BLaER1 treated with 17β-estradiol and CSF1 and Interleukin-3, amounts not matched to agents 10 nM and 100 nM (cell line): ENCODE measurements around the gene SCAMP1.

Experiments used
- H3K27ac ChIP-seq, 11 experiments: shearing (Covaris generic); formaldehyde crosslinking; 2 replicates each; pipeline ENCODE4 v1.8.1; 2022
- H3K27me3 ChIP-seq, 11 experiments: shearing (Covaris generic); formaldehyde crosslinking; 2 replicates each; pipeline ENCODE4 v1.8.1; 2022
- H3K36me3 ChIP-seq, 11 experiments: shearing (Covaris generic); formaldehyde crosslinking; 2 replicates each; pipeline ENCODE4 v1.8.1; 2022
- H3K4me1 ChIP-seq, 10 experiments: shearing (Covaris generic); formaldehyde crosslinking; 2 replicates each; pipeline ENCODE4 v1.8.1; 2022
- H3K4me2 ChIP-seq, 11 experiments: shearing (Covaris generic); formaldehyde crosslinking; 2 replicates each; pipeline ENCODE4 v1.8.1; 2022
- H3K4me3 ChIP-seq, 10 experiments: shearing (Covaris generic); formaldehyde crosslinking; 2 replicates each; pipeline ENCODE4 v1.8.1; 2022
- H3K9ac ChIP-seq, 11 experiments: shearing (Covaris generic); formaldehyde crosslinking; 2 replicates each; pipeline ENCODE4 v1.8.1; 2022
- H3K9me3 ChIP-seq, 11 experiments: shearing (Covaris generic); formaldehyde crosslinking; replicated peaks in 1 of 11; 2 replicates each; pipeline ENCODE4 v1.8.1; 2022
- H4K20me1 ChIP-seq, 11 experiments: shearing (Covaris generic); formaldehyde crosslinking; 2 replicates each; pipeline ENCODE4 v1.8.1; 2022
- Cebpa-rat ChIP-seq, 11 experiments: shearing (Covaris generic); IDR thresholded peaks; 2 replicates each; pipeline ENCODE4 v1.8.1; 2022

Gene SCAMP1

DNA sequence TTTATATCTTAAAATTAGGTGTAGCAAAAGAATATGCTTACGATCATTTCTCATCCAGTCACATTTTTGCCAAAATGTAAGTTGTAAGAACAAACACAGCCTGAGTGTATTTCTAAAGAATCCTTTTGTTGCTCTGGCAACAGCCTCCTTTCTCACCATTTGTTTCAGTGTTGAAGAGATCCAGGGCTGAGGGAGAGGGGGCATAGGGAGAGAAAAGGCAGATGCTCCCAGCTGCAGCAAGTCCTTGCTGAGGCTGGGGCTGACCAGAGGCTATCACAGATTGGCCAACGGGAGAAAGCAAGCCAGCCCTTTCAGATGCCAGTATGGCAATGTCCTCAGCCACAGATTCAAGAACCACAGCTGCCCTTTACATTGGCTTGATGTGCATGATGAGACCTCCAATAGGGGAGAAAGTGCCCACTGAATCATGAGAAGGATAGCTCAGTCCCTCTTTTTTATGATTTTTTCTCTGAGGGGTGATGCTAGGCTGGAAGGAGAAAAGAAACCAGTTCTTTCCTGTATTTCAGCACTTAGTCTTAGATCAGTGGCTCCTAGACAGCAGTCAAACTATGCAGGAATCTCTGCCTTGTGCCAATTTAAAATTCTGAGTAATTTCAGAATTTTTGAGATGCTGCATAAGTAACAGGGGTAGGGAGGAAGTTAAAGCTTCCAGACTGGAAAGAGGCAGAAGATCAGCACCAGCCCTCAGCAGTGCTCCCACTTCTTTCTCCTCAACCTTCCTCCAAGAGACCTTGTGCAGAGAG, 146.0 kb downstream of the SCAMP1 start:
- no peak for TF ChIP-seq Cebpa-rat (IDR thresholded peaks at IDR 0.05)
- Histone ChIP-seq H3K4me2 (peak overlapping the region in 4 of 11 experiments; percentile 83 to 95 (median 86); a peak in 9 of 22 replicates), H3K4me3 (peak overlapping the region in 4 of 10 experiments; percentile 70 to 77 (median 74); a peak in 6 of 20 replicates), H3K9me3 (no peaks in the 10 kb centered on the region), H4K20me1 (peaks cover 0 to 90% (median 0%) of the 10 kb centered on the region in 11 experiments; a peak in 8 of 22 replicates), H3K4me1 (peaks cover 49 to 85% (median 57%) of the 10 kb centered on the region in 10 experiments), H3K9ac (peak overlapping the region in 3 of 11 experiments; percentile 23 to 86 (median 85); a peak in 5 of 22 replicates), H3K36me3 (peaks cover 0 to 72% (median 0%) of the 10 kb centered on the region in 11 experiments; a peak in 7 of 22 replicates), H3K27me3 (peaks cover 0 to 50% (median 43%) of the 10 kb centered on the region in 11 experiments; a peak in 19 of 22 replicates), H3K27ac (no peak overlapping the region)

DNA sequence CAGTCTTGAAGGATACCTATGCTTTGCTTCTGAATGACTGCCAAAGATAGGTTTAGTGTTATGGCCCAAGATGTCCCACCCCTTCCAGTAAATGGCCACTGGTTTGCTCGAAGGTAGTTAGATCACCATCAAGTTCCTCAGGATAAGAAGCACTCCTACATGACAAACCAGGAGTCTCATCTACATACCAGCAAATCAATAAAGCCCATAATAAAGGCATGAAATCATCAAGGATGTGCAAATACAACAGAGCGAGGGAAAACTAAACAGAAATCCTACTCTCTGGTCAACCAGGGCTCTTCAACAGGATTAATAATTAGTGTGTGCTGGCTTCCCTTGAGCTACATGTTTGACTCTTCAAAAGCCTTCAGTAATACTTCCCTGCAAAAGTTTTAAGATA, 147.1 kb downstream of the SCAMP1 start:
- TF ChIP-seq Cebpa-rat (IDR thresholded peaks at IDR 0.05): no peak
- Histone ChIP-seq H3K9ac (peak overlapping the region in 3 of 11 experiments; percentile 73 to 86 (median 85); a peak in 6 of 22 replicates), H3K4me3 (peak overlapping the region in 4 of 10 experiments; percentile 70 to 77 (median 74); a peak in 8 of 20 replicates), H4K20me1 (peaks cover 0 to 79% (median 0%) of the 10 kb centered on the region in 11 experiments; a peak in 8 of 22 replicates), H3K36me3 (peaks cover 0 to 70% (median 0%) of the 10 kb centered on the region in 11 experiments; a peak in 7 of 22 replicates), H3K4me2 (peak overlapping the region in 5 of 11 experiments; percentile 83 to 98 (median 86); a peak in 8 of 22 replicates), H3K9me3 (no peaks in the 10 kb centered on the region), H3K27ac (peak overlapping the region in 2 of 11 experiments; percentile 75 to 78; a peak in 2 of 22 replicates), H3K27me3 (peaks cover 0 to 57% (median 45%) of the 10 kb centered on the region in 11 experiments; a peak in 19 of 22 replicates), H3K4me1 (peaks cover 45 to 85% (median 54%) of the 10 kb centered on the region in 10 experiments)

DNA sequence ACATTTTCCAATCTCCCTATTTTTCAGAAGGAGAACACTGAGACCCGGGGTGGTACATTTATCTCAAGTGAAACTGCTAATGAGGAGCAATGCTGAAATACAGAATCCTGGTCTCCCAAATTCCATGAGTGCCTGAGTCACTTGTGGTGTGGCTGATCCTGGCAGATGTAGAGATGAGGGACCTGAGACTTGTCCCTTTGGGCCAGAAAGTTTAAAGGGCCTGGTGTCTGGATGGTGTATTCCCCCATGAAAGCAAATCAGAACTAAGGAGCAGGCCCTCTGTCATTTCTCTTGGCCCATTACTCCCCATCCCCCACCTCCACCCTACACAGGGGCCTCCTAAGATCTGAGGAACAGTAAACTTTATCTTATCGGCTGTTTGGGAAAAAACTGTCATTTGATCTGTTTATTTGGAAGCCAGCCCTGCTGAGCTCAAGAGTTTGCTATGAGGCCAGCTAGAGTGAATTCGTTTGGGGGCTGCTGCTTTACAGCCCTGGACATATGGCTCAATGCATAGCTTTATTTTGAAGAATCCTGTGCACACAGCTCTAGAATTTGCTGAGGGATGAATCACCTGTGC, 147.9 kb downstream of the SCAMP1 start:
- H3K4me3 ChIP-seq: peak overlapping the region in 6 of 10 experiments; percentile 63 to 77 (median 72); a peak in 11 of 20 replicates
- peaks cover 0 to 66% (median 0%) of the 10 kb centered on the region in 11 experiments; a peak in 7 of 22 replicates for H3K36me3 ChIP-seq
- peaks cover 0 to 4% (median under 1%) of the 10 kb centered on the region in 11 experiments; a peak in 11 of 22 replicates for H3K9me3 ChIP-seq
- H3K27me3 ChIP-seq: peaks cover 0 to 57% (median 45%) of the 10 kb centered on the region in 11 experiments; a peak in 19 of 22 replicates
- H3K4me2 ChIP-seq: peak overlapping the region in 6 of 11 experiments; percentile 13 to 98 (median 86); a peak in 11 of 22 replicates
- peak overlapping the region in 2 of 11 experiments; percentile 75 to 78; a peak in 4 of 22 replicates for H3K27ac ChIP-seq
- peaks cover 0 to 71% (median 0%) of the 10 kb centered on the region in 11 experiments; a peak in 8 of 22 replicates for H4K20me1 ChIP-seq
- H3K4me1 ChIP-seq: peaks cover 40 to 85% (median 49%) of the 10 kb centered on the region in 10 experiments
- H3K9ac ChIP-seq: peak overlapping the region in 4 of 11 experiments; percentile 1 to 86 (median 79); a peak in 6 of 22 replicates
- no peak for TF ChIP-seq Cebpa-rat (IDR thresholded peaks at IDR 0.05)

DNA sequence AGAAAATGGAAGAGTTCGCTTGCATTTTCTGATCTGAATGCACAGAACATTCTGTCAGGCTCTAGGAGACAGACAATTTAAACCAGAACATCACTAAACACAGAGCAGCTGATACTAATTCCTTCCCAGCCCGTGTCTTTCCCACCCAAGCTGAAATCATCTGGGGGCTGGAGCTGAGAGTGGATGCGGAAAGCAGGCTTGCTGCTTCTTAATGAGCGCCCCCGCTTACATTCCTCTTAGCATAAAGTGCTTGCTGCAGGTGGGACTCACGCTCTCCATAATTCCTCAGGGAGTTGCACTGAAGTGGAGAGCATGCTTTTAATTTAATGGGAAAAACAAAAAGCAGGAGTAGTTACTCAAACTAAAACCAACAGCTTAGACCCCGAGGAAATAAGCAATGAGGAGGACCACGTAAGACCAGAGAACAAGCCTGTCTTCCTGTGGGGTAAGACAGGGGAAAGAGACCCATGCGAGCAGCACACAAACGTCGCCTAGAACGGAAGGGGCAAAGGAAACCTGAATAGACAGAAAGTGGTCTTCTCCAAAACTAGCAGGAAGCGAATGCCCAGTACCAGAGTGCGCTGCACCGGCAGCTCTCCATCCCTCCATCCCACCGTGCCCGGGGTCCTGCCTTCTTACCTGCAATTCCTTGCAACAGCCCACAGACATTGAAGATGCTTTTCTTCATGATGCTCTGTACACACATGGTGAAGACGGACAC, 148.9 kb downstream of the SCAMP1 start:
- no peak for TF ChIP-seq Cebpa-rat (IDR thresholded peaks at IDR 0.05)
- H3K4me3 ChIP-seq: peak overlapping the region; percentile 52 to 77 (median 64)
- peaks cover 40 to 79% (median 49%) of the 10 kb centered on the region in 10 experiments for H3K4me1 ChIP-seq
- H3K27ac ChIP-seq: peak overlapping the region in 6 of 11 experiments; percentile 24 to 78 (median 61); a peak in 10 of 22 replicates
- peak overlapping the region; percentile 83 to 99 (median 93) for H3K4me2 ChIP-seq
- H3K27me3 ChIP-seq: peaks cover 0 to 57% (median 45%) of the 10 kb centered on the region in 11 experiments; a peak in 19 of 22 replicates
- peak overlapping the region; percentile 36 to 86 (median 64) for H3K9ac ChIP-seq
- peaks cover 0 to 15% (median 11%) of the 10 kb centered on the region in 11 experiments; a peak in 12 of 22 replicates for H3K9me3 ChIP-seq
- peaks cover 0 to 66% (median 0%) of the 10 kb centered on the region in 11 experiments; a peak in 8 of 22 replicates for H3K36me3 ChIP-seq
- H4K20me1 ChIP-seq: peaks cover 0 to 61% (median 0%) of the 10 kb centered on the region in 11 experiments; a peak in 7 of 22 replicates

DNA sequence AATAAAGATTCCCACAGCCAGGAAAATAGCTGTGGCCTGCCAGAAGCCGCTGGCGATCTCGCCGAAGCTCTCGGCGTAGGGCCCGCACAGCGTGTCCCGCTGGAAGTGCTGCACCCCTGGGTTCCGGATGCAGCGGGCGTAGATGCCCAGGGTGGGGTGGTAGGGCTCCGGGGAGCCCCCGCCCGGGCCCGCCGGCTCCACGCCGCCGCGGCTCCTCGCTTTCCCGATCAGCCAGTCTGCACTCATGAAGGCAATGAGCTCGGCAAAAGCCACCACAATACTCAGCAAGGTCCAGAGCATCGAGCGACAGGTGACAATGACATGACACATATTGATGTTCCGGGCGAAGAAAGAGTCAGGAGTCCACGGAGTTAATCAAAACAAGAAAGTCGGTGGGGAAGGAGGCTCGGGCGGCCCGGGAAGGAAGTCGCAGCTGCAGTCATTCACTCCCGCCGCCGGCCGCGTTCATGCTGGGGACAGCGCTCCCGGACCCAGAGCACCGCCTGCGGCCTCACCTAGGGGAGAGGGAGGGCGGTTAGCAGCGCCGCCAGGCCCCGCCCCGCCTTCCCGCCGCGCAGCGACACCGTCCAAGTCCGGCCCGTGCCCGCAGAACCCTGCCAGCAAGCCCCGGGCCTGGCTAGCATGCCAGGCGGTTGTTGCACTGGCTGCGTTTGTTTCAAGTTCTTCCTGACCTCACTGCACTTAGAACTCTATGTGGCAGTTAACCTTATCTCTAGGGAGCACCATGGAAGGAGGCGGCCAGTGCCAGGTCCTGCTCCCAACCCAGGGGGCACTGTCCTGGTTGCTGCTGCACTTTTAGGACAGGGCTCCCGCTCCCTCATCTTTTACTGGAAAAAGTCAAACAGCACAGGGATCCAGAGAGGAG, 149.7 kb downstream of the SCAMP1 start:
- H3K9me3 ChIP-seq: peaks cover 0 to 23% (median 11%) of the 10 kb centered on the region in 11 experiments; a peak in 12 of 22 replicates
- H3K9ac ChIP-seq: peak overlapping the region; percentile 36 to 86 (median 64)
- H3K4me3 ChIP-seq: peak overlapping the region; percentile 52 to 77 (median 64)
- H3K27ac ChIP-seq: peak overlapping the region in 9 of 11 experiments; percentile 8 to 78 (median 46); a peak in 13 of 22 replicates
- no peak for TF ChIP-seq Cebpa-rat (IDR thresholded peaks at IDR 0.05)
- peak overlapping the region; percentile 83 to 99 (median 93) for H3K4me2 ChIP-seq
- peaks cover 0 to 53% (median 0%) of the 10 kb centered on the region in 11 experiments; a peak in 7 of 22 replicates for H4K20me1 ChIP-seq
- H3K36me3 ChIP-seq: peaks cover 0 to 65% (median 0%) of the 10 kb centered on the region in 11 experiments; a peak in 8 of 22 replicates
- peaks cover 34 to 71% (median 42%) of the 10 kb centered on the region in 10 experiments for H3K4me1 ChIP-seq
- peaks cover 0 to 57% (median 45%) of the 10 kb centered on the region in 11 experiments; a peak in 19 of 22 replicates for H3K27me3 ChIP-seq

DNA sequence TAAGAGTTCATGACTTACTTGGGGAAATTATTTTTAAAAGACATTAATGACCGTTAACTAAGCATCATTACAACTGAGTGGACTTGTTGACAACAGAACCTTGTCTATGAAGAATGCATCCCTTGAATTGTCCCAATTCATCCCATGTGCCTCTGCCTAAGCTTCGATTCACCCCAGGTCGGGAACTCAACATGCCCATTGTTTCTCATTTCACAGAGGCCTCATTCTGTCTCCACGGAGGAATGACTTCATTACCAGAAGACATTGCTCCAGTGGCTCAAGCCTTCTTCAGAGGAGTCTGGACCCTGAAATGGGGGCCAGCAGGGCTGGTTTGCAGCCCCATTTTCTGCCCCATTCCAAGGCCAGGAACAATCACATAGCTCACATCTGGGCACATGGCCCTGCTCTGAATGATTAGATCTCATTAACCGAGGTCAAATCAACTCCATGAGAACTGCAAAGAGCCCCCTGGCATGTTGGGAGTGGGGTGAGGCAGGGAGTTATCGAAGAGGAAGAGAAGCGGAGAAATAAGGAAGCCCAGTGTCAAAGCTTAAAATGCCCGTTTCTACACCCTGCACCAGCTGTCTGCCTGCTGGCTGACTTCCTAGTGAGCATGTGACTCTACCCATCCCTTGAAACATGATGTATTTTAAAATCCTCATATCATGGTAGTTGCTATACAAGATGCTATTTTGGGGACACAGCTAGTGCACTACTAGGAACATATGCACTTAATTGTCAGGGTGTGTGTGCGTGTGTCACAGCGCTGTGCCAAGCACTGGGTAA, 150.9 kb downstream of the SCAMP1 start:
- peak overlapping the region in 3 of 10 experiments; percentile 70 to 77 (median 73); a peak in 2 of 20 replicates for H3K4me3 ChIP-seq

More for the DNA sequence above, 150.9 kb downstream of the SCAMP1 start:
- Histone ChIP-seq H3K9ac (peak overlapping the region in 4 of 11 experiments; percentile 73 to 86 (median 80); a peak in 6 of 22 replicates), H3K27ac (peak overlapping the region in 3 of 11 experiments; percentile 59 to 78 (median 75); a peak in 6 of 22 replicates), H3K36me3 (peaks cover 0 to 60% (median 0%) of the 10 kb centered on the region in 11 experiments; a peak in 8 of 22 replicates), H3K9me3 (peaks cover 0 to 31% (median 11%) of the 10 kb centered on the region in 11 experiments; a peak in 12 of 22 replicates), H3K4me2 (peak overlapping the region; percentile 68 to 99 (median 91); a peak in 19 of 22 replicates), H4K20me1 (peaks cover 0 to 41% (median 0%) of the 10 kb centered on the region in 11 experiments; a peak in 7 of 22 replicates), H3K4me1 (peaks cover 30 to 65% (median 36%) of the 10 kb centered on the region in 10 experiments), H3K27me3 (peaks cover 0 to 57% (median 45%) of the 10 kb centered on the region in 11 experiments; a peak in 19 of 22 replicates)
- TF ChIP-seq Cebpa-rat (IDR thresholded peaks at IDR 0.05): no peak
